Islet precursor cell (in vitro differentiated cells): Measurements from ENCODE around the gene KLK14.

Experiments used
- DNase-seq: peaks from one replicate; pipeline ENCODE4 v3.0.0-alpha.2; 2018

Gene KLK14

GRCh38 chr19:51083181-51083580, 494 bp upstream of the KLK14 start:
- DNase-seq: no peak

GRCh38 chr19:51081476-51081875, 1.2 kb downstream of the KLK14 start:
- DNase-seq: no peak

DNA sequence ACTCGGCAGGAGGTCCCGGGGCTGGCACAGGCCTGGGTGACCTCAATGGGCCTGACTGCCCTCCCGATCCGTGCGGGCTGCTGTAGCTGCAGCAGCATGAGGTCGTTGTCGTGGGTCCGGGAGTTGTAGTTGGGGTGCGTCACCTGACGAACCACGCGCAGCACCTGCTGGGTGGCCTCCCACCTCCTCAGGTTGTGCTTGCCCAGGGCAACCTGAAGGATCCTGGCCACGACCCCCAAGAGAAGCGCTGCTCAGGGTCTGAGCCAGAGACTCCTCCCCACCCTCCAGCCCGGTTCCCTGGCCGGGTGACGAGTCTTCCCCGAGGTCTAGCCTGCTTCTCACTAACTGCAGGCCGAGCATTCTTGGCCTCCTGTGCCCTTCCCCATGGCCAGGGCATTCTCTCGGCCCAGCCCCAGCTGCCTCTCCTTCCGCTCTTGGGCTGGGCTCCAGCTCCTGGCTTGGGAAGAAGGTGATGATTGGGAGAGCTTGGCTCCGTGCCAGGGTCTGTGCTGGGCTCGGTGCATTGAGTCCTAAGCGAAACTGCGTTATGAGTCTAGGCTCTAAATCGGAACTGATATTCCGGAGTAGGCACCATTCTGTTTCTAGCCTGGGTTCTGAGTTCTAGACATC, 3.1 kb downstream of the KLK14 start:
- no peak for DNase-seq

DNA sequence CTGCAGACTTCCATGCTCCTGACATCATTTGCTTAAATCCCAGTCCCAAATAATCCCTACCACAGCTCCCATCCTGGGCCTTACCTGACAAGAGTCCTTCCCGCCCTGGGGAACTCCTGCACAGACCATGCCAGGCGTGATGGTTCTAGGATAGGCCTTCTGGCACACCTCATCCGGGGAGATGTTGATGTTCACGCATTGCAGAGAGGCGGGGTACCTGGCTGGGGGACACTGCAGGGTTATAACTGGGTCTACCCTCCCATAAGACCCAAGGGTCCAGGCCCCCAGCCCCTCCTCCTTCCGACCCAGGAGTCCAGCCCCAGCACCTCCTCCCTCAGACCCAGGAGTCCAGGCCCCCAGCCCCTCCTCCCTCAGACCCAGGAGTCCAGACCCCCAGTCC, 4.0 kb downstream of the KLK14 start:
- DNase-seq: no peak

DNA sequence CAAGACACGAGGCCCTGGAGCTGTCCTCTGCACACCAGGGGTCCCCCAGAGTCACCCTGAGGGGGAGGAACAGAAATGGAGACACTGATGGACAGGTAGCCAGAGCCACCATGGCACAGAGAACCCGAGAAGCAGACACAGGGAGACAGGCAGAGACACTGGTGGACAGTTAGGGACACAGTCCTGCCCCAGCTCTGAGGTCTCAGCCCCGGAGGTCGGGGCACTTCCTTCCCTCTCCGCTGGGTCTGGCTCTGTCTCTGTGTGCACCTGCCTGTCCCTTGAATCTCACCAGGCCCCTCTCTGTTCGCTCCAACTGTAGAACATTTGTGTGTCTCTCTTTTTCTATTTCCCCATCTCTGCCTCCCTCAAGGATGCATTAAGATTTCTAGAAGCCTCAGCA, 4.6 kb downstream of the KLK14 start:
- DNase-seq: no peak

GRCh38 chr19:51076631-51077213, 6.0 kb downstream of the KLK14 start:
- no peak for DNase-seq

DNA sequence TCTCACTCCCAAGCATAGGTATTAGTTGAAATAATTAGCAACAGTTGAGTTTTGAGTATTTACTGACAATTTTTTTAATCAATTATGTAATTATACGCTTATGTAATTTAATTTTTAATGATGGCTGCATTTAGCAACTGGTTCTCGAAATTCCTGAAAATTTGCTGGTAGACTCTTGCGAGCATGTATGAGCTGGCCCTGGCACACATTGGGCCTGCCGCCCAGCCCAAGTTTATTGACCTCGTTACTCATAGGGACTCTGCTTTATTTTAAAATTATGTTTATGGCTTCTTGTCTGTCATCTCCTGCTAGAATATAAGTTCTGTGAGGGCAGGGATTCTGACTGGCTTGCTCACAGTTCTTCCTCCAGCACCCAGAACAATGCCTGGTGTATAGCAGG, 6.7 kb downstream of the KLK14 start:
- no peak for DNase-seq

- no peak for DNase-seq
Observed at GRCh38 chr19:51071095-51071405, 11.6 kb downstream of the KLK14 start.

GRCh38 chr19:51070334-51071094, 12.2 kb downstream of the KLK14 start:
- DNase-seq: no peak

GRCh38 chr19:51066393-51067186, 16.1 kb downstream of the KLK14 start:
- DNase-seq: no peak

- DNase-seq: no peak
Observed at GRCh38 chr19:51065221-51065960, 17.3 kb downstream of the KLK14 start.

DNA sequence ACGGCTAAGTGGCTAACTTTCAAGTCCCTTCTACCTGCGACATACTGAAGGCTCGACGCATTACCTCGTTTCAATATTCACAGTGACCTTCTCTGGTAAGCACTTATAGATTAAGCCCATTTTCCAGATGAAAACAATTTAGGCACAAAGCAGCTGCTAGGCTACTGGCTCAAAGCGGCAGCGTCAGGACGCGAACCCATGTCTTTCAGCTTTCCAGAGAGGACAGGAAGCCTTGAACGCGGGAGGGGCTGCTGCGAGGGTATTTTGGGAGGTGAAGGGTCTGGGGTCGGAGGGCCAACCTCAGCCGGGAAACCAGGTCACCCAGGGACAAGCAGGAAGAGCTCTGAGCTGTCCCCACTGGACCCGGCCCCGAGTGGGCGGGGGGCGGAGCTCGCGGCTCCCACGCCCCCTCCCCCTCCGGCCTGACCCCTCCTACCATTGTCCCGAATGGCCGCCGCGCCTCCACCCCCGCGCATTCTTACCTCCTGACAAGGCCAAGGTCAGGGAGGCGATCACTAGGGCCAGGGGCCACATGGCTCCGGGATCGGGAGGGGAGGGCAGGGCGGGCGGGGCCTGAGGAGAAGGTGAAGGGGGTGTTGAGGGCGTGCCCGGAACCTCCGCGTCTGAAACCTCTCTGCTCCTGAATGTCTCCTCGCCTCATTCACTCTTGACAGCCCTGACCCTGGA, 18.0 kb downstream of the KLK14 start, which contains the start of gene KLK13:
Gene KLK13, minus strand, starts transcription at position 559 of the 687 bp plus-strand sequence. Its CDS starts 25 bp downstream, at position 534.
- peak; percentile 78 for DNase-seq

- DNase-seq: no peak
Observed at GRCh38 chr19:51063664-51064063, 19.0 kb downstream of the KLK14 start.

DNA sequence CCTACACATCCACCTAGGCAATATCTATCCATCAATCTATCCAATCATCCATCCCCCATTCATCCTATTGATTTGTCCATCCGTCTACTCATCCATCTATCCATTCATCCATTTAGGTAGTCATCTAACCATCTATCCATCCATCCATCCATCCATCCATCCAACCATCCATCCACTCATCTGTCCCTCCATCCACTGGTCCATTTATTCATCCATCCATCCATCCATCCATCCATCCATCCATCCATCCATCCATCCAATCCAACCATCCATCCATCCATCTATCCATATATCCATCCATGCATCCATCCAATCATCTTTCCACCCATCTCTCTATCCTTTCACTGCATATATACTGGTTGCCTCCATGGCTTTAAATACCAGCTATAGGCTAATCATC, 21.7 kb downstream of the KLK14 start:
- DNase-seq: no peak

DNA sequence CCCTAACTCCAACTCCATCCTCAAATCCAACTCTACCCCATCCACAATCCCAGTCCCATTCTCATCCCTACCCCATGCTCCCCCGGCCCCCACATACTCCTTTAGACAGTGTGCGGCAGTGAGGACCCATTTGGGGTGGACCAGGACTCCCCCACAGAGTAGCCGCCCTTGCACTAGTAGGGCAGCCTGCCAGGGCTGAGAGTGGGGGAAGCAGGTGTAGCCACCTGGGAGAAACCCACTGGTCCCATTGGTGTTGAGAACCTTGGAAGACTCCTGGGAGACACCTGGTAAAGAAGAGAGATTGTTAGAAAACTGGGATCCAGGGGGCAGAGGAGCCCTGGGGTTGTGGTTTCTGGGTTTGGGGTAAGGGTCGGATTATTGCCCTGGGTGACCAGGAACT, 22.4 kb downstream of the KLK14 start:
- DNase-seq: no peak

DNA sequence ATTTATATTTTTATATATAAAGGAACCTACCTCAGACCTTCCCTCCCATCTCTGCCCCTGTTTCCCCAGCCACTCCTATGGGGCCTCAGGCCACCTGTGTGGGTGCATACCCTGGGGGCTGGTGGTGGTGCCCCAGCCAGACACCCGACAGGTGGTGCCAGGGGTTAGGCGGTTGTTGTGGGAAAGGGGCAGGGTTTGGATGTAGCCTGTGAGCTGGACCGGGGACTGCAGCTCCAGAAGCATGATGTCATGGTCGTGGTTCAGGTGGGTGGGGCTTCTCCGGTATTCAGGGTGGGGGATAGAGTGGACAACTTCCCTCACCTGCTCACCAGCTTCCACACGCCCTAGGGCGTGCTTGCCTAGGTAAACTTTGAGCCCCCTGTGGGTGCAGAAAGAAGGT, 23.0 kb downstream of the KLK14 start:
- DNase-seq: no peak

- no peak for DNase-seq
Observed at GRCh38 chr19:51055866-51056265, 26.8 kb downstream of the KLK14 start.

DNA sequence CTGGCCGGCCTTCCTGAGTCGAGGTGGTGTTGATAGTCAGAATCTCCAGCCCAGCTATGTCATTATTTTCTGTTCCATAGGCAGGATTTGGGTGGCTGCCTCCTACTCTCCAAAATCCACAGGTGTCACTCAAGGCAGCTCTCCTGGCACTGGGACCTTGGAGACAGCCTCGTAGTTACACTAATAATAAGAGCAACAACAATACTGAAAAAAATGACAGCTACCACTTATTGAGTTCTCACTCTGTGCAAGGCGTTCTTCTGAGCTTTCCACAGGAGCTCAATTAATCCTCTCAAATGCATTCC, 35.7 kb downstream of the KLK14 start:
- no peak for DNase-seq

- no peak for DNase-seq
Observed at GRCh38 chr19:51044327-51044726, 38.4 kb downstream of the KLK14 start.

DNA sequence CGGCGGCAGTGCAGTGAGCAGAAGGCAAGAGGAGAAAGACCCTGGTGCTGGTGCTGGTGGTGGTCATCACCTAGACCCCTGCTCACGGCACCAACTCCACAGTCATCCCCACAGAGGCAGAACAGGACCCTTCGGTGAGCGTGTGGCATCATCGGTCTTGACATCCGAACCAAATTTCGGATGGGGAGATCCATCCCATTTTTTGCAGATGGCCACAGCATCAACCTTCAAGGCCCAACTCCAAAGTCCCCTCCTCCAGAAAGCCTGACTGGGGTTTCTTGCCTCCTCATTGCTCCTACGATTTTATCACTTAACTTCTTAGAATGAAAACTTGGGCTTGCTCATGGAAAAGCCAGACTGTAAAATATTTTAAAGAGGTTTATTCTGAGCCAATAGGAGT, 39.2 kb downstream of the KLK14 start:
- no peak for DNase-seq

DNA sequence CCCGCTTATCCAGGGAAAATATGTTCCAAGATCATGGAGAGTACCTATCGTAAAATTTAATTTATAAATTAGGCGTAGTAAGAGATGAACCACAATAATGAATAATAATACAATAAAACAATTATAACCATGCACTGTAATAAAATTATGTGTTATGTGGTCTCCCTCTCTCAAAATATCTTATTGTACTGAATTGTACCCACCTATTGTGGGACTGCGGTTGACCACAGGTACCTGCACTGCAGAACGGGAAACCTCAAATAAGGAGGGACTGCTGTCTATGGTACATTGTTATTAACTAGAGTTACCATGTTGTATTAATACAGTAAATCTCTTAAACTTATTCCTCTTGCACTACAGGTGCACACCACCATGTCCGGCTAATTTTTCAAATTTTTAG, 42.5 kb downstream of the KLK14 start:
- DNase-seq: no peak

- DNase-seq: no peak
Observed at GRCh38 chr19:51036519-51036918, 46.2 kb downstream of the KLK14 start.

DNA sequence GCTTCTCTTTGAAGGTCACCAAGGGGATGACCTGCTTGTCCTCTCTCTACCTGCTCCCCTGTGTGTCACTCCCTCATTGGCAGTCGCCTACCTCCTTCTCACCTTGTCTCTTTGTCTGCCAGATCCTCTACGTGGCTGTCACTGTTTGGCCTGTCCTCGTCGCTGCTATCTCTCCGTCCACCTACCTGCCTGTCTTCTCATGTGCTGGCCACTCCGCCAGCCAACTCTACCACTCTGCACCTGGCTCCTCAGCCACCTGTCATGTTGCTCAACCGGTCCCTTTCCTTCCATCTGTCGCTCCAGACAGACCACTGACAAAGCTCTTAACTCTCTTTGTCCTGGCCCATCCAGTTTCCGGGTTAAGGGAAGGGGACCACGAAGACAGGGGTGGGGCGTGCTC, 48.0 kb downstream of the KLK14 start, which contains the start of gene KLK12:
Gene KLK12, minus strand, starts transcription at position 299 of the 400 bp plus-strand sequence. CDS start 381 bp downstream, outside the sequence.
- no peak for DNase-seq
